ENCODE measurements around the gene ZFAND5. TPM values are rescaled to one million over a fixed set of nuclear protein-coding genes. Genes with fewer than 3 reads are reported as not detected.
A peak's percentile ranks its signal among the peaks of the same experiment; 100 is the strongest.

ZFAND5 gene
- total and polyA plus RNA-seq, 2 of the 13 experiments (the other 11 are each of a cell fraction or from before 2014, with no cell fraction given) = 53.4 to 60.2 TPM

DNA sequence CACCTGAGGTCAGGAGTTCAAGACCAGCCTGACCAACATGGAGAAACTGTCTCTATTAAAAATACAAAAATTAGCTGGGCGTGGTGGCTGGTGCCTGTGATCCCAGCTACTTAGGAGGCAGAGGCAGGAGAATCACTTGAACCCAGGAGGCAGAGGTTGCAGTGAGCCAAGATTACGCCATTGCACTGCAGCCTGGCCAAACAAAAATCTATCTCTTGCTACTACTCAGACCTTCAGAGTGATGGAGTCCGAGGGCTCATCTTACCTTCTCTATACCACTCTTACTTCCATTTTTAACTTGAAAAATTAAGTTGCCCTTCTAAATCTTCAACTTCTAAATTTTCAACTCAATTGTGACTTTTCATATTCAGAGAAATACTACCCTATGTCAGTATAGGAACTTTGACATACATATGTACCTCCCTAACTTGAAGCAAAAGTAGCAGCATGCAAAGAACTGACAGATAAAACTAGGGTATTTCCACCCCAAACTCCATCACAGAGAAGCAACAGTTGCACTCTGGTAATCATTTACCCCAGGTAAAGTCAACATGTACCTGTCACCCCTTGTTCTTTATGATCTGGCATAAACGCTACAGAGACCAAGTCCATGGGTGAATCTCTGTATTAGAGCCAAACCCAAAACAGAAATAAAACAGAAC, 11.4 kb downstream of the ZFAND5 start (continued):
- TF ChIP-seq, protein P1, sequence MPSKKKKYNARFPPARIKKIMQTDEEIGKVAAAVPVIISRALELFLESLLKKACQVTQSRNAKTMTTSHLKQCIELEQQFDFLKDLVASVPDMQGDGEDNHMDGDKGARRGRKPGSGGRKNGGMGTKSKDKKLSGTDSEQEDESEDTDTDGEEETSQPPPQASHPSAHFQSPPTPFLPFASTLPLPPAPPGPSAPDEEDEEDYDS (CRISPR knock-in tag; IDR thresholded peaks at IDR 0.05) = no peak; the same call in 1 of the 2 replicates
- TF ChIP-seq POLR2AphosphoS5 (IDR thresholded peaks at IDR 0.05; ENCODE audit: low read depth, low read length) (peak; percentile 43; the same call in 1 of the 2 replicates), THRA (CRISPR knock-in tag; IDR thresholded peaks at IDR 0.05; ENCODE audit: borderline replicate concordance) (no peak), BCL6 (CRISPR knock-in tag; IDR thresholded peaks at IDR 0.05) (no peak), ZNF431 (CRISPR knock-in tag; IDR thresholded peaks at IDR 0.05; ENCODE audit: borderline replicate concordance, low read depth) (no peak), RBM22 (optimal IDR thresholded peaks at IDR 0.05; ENCODE audit: low read length) (no peak), ZNF546 (CRISPR knock-in tag; conservative IDR thresholded peaks at IDR 0.05) (no peak), ZBED4 (CRISPR knock-in tag; IDR thresholded peaks at IDR 0.05; ENCODE audit: borderline replicate concordance) (no peak), PHF5A (CRISPR knock-in tag; IDR thresholded peaks at IDR 0.05; ENCODE audit: low read depth, unreplicated experiment) (no peak), TMF1 (CRISPR knock-in tag; IDR thresholded peaks at IDR 0.05; ENCODE audit: low read depth) (no peak), FOXC1 (CRISPR knock-in tag; IDR thresholded peaks at IDR 0.05; ENCODE audit: borderline replicate concordance) (no peak), KLF9 (CRISPR knock-in tag; IDR thresholded peaks at IDR 0.05; ENCODE audit: low read depth) (no peak), ZNF326 (CRISPR knock-in tag; IDR thresholded peaks at IDR 0.05; ENCODE audit: borderline replicate concordance) (no peak), ZNF501 (CRISPR knock-in tag; IDR thresholded peaks at IDR 0.05) (no peak), ZFX (CRISPR knock-in tag; IDR thresholded peaks at IDR 0.05; ENCODE audit: low read depth) (no peak), ZNF556 (CRISPR knock-in tag; IDR thresholded peaks at IDR 0.05; ENCODE audit: borderline replicate concordance) (no peak), HNF1B (CRISPR knock-in tag; IDR thresholded peaks at IDR 0.05) (peak; percentile 68; the same call in 1 of the 2 replicates), POLR2G (IDR thresholded peaks at IDR 0.05; ENCODE audit: low read depth, low read length) (peak; percentile 3; the same call in 1 of the 2 replicates), ESRRA (CRISPR knock-in tag; IDR thresholded peaks at IDR 0.05; ENCODE audit: low read depth) (no peak)
- TF ChIP-seq, protein P2, sequence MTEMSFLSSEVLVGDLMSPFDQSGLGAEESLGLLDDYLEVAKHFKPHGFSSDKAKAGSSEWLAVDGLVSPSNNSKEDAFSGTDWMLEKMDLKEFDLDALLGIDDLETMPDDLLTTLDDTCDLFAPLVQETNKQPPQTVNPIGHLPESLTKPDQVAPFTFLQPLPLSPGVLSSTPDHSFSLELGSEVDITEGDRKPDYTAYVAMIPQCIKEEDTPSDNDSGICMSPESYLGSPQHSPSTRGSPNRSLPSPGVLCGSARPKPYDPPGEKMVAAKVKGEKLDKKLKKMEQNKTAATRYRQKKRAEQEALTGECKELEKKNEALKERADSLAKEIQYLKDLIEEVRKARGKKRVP (CRISPR knock-in tag; IDR thresholded peaks at IDR 0.05) = no peak

Measured in HepG2 (cell line).